Activated effector memory CD4-positive, alpha-beta T cell treated with Interleukin-2 at 50 U/mL for 16 hours (primary cell): ENCODE results near the gene TXNL4A.

Experiments
- DNase-seq: peaks from one replicate; pipeline ENCODE4 v3.0.0-alpha.2; 2020

The TXNL4A gene

DNA sequence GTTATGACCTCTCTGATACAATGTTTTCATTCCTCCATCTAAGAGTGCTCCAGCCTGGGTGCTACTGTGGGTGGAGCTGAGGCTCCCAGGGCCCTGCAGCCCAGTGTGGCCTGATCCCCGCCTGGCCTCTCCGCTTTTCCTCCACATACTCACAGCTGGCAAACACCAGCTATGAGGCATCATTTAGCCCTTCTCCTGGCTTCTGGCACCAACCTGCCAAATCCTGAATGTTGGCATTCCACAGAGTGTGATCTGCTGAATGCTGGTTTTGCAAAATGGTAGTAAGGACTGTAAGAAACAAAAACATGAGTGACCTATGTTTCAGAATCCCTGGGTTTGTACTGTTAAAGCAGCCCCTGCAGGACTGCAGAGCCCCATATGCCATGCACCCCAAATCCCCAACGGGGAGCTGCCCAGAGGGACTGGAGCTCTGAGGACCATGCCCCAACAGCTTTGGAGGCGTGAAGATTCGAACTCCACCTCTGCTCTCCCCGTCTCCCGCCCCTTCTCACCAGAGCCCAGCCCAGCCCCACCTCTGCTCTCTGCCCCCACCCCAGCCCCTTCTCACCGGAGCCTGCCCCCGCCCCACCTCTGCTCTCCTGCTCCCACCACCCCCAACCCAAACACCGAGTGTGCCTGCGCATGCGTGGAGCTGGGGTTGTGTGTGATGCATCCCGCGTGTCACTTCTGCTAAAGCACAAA is 41.2 kb downstream of the TXNL4A start:
- no peak for DNase-seq

DNA sequence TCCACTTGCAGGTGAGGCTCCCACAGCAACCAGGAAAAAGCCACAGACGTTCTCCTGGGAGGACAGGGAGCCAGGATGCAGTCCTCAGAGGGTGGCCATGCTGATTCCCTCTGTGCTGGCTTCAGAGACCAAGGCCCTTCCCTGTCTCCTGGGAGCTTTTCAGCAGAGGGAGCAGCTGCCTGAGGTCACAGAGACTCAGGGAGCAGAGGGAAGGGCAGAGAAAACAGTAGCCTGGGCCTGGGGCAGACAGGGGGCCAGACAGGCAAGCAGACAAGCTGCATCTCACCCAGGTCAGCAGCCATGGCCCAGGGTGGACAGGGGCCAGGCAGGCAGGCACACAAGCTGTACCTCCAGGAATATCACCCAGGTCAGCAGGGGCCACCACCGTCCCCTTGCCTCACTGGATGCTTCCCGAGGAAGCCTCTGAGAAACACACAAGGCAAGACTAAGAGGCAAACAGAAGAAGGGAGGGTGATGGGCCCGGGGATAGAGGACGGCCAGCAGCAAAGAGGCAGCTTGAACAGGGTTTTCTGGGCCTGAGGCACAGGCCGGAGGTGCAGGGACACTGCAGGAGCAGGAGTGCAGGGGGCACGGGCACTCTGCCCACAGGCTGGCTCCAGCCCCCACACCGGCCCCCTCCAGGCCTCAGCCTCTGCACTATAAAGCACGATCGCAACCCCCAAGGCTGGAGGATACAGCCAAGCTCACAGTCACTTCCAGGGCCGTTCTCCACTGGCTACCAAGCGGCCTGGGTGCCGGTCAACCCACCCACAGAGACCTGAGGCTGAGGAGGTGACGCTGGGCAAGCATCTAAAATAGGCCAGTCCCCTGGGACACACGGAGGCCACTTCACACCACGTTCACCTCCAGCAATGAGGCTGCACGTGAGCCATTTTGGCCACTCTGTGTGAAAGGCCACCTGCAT is 43.0 kb downstream of the TXNL4A start:
- no peak for DNase-seq

DNA sequence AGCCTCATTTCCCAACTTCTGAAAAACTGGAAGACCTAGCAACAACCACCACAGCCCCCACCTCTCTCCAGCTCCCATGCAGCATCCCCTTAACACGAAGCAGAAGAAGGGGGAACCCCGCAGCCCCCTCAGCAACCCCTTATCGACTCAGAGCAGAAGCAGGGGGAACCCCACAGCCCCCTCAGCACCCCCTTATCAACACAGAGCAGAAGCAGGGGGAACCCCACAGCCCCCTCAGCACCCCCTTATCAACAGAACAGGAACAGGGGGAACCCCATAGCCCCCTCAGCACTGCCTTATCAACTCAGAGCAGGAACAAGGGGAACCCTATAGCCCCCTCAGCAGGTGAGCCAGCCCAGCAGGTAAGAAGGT is 43.6 kb downstream of the TXNL4A start:
- no peak for DNase-seq

DNA sequence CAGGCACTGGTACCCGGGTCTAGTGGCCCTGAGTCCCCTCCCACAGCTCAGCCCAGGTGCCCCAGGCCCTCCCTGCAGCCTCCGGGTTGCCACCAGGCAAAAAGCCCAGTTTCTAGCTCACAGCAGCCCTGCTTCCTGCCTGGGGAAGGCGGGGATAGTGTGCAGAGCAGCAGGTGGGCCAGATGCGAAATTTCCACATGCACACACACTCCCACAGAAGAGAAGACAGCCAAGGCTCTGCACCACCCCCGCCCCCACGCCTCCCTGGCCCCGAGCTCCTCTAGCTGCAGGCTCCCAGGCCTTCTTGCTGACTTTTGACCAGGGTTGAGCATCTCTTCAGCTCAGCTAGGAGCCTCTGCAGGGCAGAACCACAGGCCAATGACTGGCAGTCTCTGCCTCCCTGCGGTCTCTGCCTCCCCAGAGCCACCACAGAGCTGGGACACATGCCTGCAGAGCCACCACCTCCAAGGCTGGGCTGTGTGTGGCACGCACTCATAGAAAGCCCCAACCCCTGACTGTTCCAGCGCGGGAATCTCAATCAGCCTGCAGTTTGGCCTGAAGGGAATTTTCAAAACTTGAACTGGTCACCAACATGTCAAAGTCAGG is 44.1 kb downstream of the TXNL4A start:
- DNase-seq: no peak

DNA sequence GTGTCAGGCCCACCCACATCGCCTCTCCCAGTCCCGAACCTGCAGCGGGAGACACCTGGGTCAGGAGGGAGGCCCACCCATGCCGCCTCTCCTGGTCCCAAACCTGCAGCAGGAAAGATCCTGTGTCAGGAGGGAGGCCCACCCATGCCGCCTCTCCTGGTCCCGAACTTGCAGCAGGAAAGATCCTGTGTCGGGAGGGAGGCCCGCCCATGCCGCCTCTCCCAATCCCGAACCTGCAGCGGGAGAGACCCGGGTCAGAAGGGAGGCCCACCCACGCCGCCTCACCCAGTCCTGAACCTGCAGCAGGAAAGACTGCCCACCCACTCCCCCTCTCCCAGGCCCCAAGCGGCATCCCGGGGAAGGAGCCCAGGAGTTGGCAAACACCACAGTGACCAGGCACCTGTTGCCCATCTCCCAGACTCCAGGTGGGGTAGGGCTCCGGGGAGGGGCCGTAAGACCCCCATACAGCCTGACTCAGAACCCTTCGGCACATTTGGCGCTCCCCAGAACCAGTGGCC is 44.7 kb downstream of the TXNL4A start:
- no peak for DNase-seq

DNA sequence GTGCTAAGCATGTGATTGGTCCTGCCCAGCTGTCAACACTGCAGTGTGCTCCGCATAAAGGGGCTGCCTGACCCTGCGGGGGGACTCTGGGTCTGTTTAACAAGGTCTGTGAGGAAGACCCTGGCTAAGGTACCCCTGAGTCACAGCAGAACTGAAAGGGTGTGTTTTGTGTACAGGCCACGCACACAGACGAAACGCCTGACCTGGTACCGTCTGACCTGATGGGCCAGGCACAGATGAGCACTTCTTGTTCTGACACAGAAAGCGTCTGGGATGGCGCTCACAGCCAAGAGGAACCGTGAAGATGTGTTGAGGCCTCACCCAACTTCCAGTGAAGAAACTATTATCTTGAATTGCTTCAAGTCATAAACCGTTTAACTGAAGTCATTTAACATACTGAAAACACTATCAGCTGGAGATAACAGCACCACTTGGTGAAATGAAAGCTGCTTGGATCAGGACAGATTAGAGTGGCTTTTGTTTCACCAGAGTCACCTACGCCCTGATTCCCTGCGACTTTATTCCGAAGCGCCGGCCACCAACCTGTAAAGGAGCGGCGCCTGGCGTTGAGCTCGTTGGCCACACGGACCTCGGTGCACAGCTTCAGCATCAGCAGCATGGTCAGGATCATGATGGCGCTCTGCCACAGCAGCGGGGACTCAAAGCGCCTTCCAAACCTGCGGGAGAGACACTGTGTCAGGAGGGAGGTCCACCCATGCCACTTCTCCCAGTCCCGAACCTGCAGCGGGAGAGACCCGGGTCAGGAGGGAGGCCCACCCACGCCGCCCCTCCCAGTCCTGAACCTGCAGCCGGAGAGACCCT is 45.4 kb downstream of the TXNL4A start:
- DNase-seq: no peak

DNA sequence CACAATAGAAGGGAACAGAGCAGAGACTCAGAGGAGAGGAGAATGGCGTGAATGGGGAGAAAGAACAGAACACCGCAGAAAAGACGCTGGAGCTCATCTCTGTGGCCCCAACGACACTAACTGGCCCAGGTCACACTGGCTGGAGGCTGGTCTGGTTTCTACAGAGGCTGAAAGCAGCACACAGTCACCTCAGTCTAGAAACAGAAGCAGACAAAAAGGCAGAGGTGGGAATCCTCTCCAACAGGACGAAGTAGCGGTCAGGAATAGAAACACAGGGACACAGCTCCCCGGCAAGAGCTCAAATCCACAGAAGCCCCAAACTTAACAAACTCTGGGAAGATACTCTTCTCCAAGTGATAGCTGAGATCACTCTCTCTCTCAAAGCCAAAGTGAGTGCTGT is 46.2 kb downstream of the TXNL4A start:
- DNase-seq: no peak

DNA sequence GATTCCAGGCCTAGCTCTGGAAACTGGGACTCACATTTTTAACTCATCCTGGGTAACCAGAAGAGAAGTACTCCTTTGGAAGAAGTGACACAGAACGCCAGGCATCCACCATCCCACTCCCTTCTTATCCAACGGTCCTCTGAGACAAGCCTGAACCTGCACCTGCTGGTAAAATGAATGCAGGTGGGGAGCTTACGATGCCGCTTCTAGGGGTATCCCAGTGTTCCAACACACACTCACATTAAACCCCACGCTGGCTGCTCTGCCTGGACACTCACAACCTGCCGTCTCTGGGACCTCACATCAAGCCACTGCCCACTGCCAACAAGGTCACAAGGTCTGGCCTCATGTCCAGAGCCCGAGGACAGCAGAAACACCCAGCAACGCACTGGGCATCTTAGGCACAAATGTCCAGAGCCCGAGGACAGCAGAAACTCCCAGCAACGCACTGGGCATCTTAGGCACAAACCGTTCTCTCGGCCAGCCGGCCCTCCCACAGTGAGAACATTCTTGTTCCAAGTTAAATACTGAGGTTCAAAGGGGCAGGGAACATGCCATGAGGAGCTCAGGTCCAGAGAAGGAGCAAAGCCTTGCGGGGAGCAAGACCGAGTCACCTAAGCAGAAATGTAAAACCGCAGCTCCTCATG is 46.8 kb downstream of the TXNL4A start:
- no peak for DNase-seq

DNA sequence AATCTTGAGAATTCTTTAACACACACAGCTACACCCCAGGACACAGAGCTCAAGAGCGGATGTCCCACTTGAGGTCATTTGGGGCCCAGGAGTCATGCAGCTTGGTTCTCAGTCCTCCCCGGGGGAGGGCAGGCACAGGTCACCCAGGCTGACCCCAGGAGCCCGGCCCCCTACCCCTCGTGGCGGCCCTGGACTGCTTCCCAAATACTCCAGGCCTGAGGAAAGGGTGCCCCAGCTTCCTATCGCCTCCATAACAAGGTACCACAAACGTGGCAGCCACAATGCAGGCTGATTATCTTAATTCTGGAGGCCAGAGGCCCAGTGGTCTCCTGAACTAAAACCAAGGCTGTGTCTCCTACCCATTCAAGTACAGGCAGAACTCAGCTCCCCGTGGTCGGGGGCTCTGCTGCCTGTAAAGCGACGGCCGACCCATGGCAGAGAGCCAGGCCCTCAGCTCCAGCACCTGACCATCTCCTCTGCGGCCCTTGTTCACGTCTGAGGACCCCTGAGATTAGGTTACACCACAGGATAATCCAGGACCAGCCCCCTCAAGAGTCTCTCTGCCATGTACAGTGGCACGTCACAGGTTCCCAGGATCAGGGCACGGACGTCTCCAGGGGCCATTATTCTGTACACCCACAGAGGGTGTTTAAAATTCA is 47.4 kb downstream of the TXNL4A start:
- no peak for DNase-seq

DNA sequence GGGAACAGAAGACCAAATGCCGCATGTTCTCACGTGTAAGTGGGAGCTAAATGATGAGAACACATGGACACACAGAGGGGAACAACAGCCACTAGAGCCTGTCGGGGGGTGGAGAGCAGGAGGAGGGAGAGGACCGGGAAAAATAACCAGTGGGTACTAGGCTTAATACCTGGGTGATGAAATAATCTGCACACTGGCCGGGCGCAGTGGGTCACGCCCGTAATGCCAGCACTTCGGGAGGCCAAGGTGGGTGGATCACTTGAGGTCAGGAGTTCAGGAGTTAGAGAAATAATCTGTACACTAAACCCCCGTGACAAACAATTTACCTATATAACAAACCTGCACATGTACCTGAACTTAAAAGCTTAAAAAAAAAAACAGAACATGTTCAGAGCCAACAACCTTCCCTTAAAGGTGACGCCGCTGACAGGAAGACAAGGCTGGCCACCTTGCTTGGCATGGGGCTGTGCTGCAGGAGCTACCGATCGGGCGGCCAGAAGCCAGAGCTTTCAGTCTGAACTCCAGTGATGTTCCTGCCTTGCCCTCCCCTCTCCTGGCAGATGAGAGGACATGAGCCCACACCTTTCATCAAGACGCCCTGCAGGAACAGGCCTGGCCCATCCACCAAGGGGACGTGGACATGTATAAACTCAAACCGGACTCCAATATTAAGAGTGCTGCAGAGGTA is 48.1 kb downstream of the TXNL4A start:
- no peak for DNase-seq

DNA sequence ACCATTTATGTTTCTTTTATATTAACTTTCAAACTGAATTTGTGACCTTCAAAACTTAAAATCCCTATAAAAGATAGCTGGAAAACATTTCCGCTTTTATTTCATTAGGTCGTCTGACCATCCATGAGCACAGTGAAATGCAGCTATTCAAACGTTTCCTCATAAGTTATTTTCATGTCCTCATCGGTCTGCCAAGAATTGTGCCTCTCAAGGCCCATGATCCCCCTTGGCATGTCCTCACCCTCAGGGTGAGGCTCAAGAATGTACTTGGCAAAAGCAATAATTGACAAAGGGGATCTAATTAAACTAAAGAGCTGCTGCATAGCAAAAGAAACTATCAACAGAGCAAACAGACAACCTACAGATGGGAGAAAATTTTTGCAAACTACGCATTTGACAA is 49.3 kb downstream of the TXNL4A start:
- no peak for DNase-seq

DNA sequence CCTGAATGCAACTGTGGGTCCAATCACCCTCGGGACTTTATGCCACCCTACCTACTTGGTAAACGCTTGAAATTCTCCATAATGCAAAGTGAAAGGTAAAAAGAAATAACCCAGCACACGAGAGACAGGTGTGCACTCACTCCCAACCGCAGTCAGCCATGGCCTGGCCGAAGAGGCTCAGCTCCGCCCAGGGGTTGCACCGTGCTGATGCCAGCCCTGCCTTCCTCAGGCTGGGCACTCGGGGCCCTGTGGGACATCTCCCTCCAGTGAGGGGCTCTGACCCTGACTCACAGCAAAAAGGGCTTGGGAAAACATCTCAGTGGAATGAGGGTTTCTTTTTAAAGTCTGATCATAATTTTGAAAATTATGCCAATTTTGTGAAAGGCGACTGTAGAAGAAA is 50.2 kb downstream of the TXNL4A start:
- no peak for DNase-seq

DNA sequence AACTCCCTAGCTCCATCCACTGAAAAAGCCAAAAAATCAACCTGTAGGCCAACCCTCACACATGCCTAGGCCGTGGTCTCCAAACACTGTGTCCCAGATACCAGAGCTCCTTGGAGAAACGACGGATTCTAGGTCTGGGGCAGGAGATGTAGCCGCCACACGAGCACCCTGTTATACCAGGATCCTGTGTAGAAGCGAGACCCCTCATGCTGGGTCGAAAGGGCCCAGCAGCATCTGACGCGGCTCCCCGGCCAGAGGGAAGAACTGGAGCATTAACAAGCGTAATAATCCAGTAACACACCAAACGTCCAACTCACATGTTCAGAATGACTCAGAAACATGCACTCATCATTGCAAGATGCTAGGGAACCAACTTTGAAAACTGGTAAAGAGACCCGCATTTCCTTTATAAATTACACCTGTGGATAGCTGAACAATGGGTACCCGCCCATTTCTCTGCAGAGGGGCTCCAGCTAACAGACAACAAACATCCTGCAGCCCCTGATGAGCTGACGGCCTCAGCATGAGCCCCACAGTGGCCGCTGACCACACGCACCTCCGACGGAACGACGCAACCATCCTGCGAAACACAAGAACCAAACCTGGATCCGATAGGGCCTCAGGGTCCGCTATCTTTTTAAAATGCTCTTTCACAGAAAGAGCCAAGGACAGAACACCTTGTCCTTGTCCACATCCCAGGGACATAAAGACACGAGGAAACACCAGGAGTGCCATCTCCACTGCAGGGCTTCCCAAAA is 51.1 kb downstream of the TXNL4A start:
- DNase-seq: no peak

DNA sequence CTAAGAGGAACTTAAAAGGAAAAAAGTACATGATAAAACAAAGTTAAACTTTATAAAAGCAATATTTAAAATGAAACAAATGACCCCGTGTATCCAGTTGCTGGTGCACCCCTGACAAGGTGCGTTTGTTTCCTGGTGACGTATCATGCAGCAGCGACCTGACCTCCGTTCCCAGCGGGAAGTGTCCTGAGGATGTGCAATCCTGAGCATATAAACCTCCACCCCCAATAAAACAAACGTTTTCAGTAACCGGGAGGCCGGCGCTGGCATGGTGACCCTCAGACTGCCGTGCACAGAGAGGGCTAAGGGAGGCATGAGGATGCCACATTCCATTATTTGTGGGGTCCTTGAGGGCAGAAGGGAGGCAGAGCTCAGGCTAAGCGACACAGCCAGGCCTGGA is 51.7 kb downstream of the TXNL4A start:
- no peak for DNase-seq

DNA sequence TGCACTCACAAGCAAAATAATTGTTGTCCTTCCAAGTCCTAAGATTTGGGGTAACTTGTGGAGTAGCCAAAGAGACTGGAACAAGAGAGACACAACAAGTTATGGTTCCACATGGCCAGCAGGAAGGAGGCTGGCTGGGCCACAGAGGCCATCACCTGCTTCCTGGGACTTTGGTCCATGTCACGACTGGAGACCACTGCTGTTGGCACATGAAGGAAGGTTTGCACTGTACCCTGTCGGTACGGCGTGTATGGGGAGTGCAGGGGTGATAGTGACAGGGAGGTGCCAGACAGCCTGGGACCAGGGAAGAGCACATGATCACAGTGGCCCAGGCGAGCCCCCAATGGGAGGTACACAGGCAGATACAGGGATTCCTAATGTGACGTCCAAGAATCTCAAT is 52.4 kb downstream of the TXNL4A start:
- no peak for DNase-seq

DNA sequence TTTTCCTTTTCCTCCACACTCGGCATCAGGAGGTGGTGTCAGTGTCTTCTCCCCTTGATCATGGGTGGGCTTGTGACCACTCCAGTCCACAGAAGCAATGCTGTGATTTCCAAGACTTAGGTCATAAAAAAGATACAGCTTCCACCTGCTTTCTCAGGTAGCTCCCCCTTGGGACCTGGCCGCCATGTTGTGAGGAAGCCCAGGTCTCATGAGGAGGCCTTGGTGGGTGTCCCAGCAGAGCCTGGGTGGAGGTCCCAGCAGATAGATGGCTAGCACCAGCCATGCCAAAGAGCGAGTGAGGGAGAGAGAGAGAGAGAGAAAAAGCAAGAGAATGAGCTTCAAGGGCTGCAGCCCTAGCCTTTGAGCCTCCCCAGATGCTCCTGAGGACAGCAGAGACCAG is 52.9 kb downstream of the TXNL4A start:
- no peak for DNase-seq

DNA sequence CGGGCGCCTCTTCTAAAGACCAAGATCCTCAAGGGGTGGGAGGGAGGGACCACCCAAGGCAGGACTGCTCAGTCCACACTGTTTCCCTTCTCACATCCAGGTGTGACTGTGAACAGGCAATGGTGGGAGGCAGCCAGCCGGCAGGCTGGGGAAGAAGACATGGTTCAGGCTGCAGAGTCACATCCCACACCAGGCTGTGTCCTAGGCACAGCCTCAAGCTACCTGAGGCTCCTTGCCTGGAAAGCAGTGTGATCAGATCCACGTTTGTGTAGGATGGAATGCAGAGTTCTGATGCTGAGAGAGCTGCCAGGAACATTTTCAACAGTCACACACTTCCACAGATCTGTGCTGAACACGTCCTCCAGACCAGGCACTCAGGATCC is 53.3 kb downstream of the TXNL4A start:
- DNase-seq: no peak

DNA sequence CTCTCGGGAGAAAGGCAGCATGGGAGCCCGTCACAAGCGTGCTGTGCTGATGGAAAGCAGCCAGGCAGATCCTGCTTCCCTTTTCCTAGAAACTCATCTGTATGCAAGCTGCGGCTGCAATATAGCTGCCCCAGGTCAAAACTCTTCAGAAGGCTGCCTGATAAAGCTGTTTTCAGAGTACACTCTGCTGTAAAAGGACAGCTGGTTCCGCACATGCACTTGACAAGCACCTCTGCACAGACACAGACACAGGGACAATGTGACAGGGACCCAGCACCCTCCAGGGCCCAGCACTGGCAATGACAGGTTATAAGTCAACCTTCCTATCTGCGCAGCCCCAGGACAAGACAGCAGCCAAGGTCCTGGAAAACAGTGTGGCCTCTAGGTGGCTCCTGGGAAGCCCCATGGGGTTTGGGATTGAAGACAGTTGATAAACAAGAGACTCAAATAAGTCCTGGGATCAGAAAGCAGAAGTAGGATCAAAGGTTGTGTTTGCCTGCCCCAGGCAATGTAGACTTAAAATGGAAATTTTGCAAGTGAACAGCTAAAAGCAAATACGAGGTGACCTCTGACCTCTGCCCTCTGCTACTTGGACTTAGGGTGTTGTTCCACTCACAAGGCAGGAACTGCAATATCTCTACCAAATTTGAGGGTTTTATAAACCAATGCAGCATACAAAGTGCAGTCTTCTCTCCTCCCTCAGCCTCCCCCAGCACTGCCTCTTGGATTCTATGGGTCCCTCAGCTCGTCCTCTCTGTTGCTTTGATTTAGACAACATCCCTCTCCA is 53.9 kb downstream of the TXNL4A start:
- DNase-seq: no peak

DNA sequence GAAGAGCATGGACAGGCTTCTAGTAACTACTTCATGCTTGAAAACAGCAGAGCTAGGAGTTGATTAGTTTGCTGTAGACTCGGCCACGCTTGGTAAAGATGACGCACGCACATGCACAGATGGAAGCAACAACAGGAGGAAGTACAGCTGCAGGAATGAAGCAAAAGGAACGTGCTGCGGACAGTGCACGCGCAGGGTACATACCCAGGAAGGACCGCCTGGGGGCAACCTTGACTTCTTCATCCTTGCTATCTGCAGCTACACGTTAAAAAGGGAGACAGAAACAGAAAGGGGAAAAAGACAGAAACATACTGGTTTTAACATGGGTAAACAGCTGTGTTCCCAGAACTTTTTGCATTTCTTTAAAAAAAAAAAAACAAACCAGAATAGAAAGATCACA is 54.6 kb downstream of the TXNL4A start:
- no peak for DNase-seq

DNA sequence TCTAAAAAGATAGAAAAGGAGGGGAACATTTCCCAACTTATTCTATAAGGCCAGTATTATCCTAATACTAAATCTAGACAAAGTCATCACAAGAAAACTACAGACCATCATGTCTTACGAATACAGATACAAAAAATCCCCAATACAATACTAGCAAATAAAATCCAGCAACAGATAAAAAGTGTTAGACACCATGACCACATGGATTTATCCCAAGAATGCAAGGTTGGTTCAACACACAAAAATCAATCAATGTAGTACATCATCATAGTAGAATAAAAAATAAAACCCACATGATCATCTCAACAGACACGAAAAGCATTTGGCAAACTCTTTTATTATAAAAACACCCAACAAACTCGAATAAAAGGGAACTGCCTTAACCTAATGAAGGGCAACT is 55.5 kb downstream of the TXNL4A start:
- no peak for DNase-seq
